Neuronal stem cell (in vitro differentiated cells): Measurements from ENCODE around the gene ARHGDIB.

ENCODE experiments used
- DNase-seq: peaks from one replicate; pipeline ENCODE4 v3.0.0-alpha.2; 2013; ENCODE audit warnings: low spot score
- H2AFZ ChIP-seq: one replicate; pipeline ENCODE4 v1.6.1; 2013; ENCODE audit warnings: mild to moderate bottlenecking, low read length, inconsistent platforms
- H2AK5ac ChIP-seq: 2 replicates; pipeline ENCODE4 v1.6.1; 2013; ENCODE audit warnings: low read depth, mild to moderate bottlenecking, inconsistent platforms, low read length, moderate library complexity, mixed read lengths
- H2BK120ac ChIP-seq: 2 replicates; pipeline ENCODE4 v1.6.1; 2013; ENCODE audit warnings: low read depth, mild to moderate bottlenecking, inconsistent platforms, low read length, moderate library complexity, mixed read lengths
- H2BK12ac ChIP-seq: one replicate; pipeline ENCODE4 v1.6.1; 2013; ENCODE audit warnings: low read length, inconsistent platforms
- H2BK15ac ChIP-seq: 2 replicates; pipeline ENCODE4 v1.6.1; 2013; ENCODE audit warnings: mild to moderate bottlenecking, low read length, inconsistent platforms, mixed read lengths
- H2BK5ac ChIP-seq: one replicate; pipeline ENCODE4 v1.6.1; 2013; ENCODE audit warnings: inconsistent platforms, mild to moderate bottlenecking, low read length, moderate library complexity
- H3K14ac ChIP-seq: one replicate; pipeline ENCODE4 v1.6.1; 2013; ENCODE audit warnings: low read length, inconsistent platforms
- H3K18ac ChIP-seq: 2 replicates; pipeline ENCODE4 v1.6.1; 2013; ENCODE audit warnings: low read length, inconsistent platforms
- H3K23ac ChIP-seq: 2 replicates; pipeline ENCODE4 v1.6.1; 2013; ENCODE audit warnings: low read depth, mild to moderate bottlenecking, mixed read lengths, low read length, inconsistent platforms; ENCODE audit not compliant: poor library complexity
- H3K27ac ChIP-seq: replicated peaks from 3 replicates; pipeline ENCODE4 v1.5.1; 2013; ENCODE audit warnings: low read length, inconsistent platforms
- H3K27me3 ChIP-seq, 3 experiments: 2 replicates each; pipeline ENCODE4 v1.6.1; 2013; ENCODE audit warnings: low read length in 3 of 3, mild to moderate bottlenecking in 2 of 3, inconsistent platforms in 1 of 3, low read depth in 1 of 3, mixed read lengths in 1 of 3, moderate library complexity in 1 of 3; ENCODE audit not compliant: control insufficient read depth in 3 of 3, insufficient read depth in 3 of 3
- H3K36me3 ChIP-seq, 2 donors: replicated peaks in 1 of 2; 2 replicates each; pipeline ENCODE4 v1.6.1; 2013; ENCODE audit warnings: low read length in 2 of 2; ENCODE audit not compliant: control insufficient read depth in 2 of 2, insufficient read depth in 2 of 2
- H3K4ac ChIP-seq: 2 replicates; pipeline ENCODE4 v1.6.1; 2013; ENCODE audit warnings: inconsistent platforms, mild to moderate bottlenecking, low read length, moderate library complexity
- H3K4me1 ChIP-seq, 2 donors: 1 replicate in 1 of 2; 2 replicates in 1 of 2; pipeline ENCODE4 v1.6.1; 2013; ENCODE audit warnings: low read length in 2 of 2, low read depth in 1 of 2; ENCODE audit not compliant: control insufficient read depth in 2 of 2, insufficient read depth in 1 of 2
- H3K4me2 ChIP-seq: one replicate; pipeline ENCODE4 v1.6.1; 2013; ENCODE audit warnings: mild to moderate bottlenecking, low read length, inconsistent platforms; ENCODE audit not compliant: insufficient read depth, poor library complexity, severe bottlenecking
- H3K4me3 ChIP-seq, 2 donors: 2 replicates each; pipeline ENCODE4 v1.5.1; 2013; ENCODE audit warnings: low read length in 2 of 2, mild to moderate bottlenecking in 2 of 2, inconsistent platforms in 1 of 2, moderate library complexity in 1 of 2
- H3K79me1 ChIP-seq: one replicate; pipeline ENCODE4 v1.6.1; 2013; ENCODE audit warnings: low read depth, mild to moderate bottlenecking, inconsistent platforms, low read length, moderate library complexity
- H3K9ac ChIP-seq: one replicate; pipeline ENCODE4 v1.6.1; 2013; ENCODE audit warnings: mild to moderate bottlenecking, low read depth, low read length, inconsistent platforms; ENCODE audit not compliant: poor library complexity
- H3K9me3 ChIP-seq, 2 donors: replicated peaks in 1 of 2; 2 replicates each; pipeline versions ENCODE3 to v1.6.1; 2013; ENCODE audit warnings: low read length in 2 of 2, mild to moderate bottlenecking in 2 of 2, inconsistent platforms in 1 of 2, low read depth in 1 of 2, mixed read lengths in 1 of 2, moderate library complexity in 1 of 2; ENCODE audit not compliant: control insufficient read depth in 2 of 2, insufficient read depth in 1 of 2
- H4K8ac ChIP-seq: one replicate; pipeline ENCODE4 v1.6.1; 2013; ENCODE audit warnings: low read depth, mild to moderate bottlenecking, inconsistent platforms, low read length, moderate library complexity
- H4K91ac ChIP-seq: one replicate; pipeline ENCODE4 v1.6.1; 2013; ENCODE audit warnings: low read length, low read depth, mild to moderate bottlenecking, inconsistent platforms; ENCODE audit not compliant: poor library complexity
- WGBS, 2 donors: extraction: QIAGEN DNeasy Blood & Tissue Kit; methylation state at CpG; one replicate each; pipeline ENCODE4 v1.1.7; 2013; ENCODE audit warnings: missing lambda C conversion rate in 2 of 2, mixed read lengths in 1 of 2; ENCODE audit not compliant: insufficient read length in 2 of 2, insufficient replicate concordance in 1 of 2; ENCODE audit errors: extremely low coverage in 2 of 2; 5-methylcytosine and 5-hydroxymethylcytosine counted together

The ARHGDIB gene

GRCh38 chr12:14946861-14947260, 14.5 kb downstream of the ARHGDIB start:
- H3K4me1 ChIP-seq, result peaks cover 15% of the 10 kb centered on the region in 2 donors
- H2BK15ac ChIP-seq, result no peak overlapping the region
- H3K18ac ChIP-seq, result no peak overlapping the region
- no peak overlapping the region for H3K4me2 ChIP-seq
- H2BK12ac ChIP-seq, result no peak overlapping the region
- no peak overlapping the region for H3K27ac ChIP-seq
- no peak overlapping the region for H3K4me3 ChIP-seq
- no peak overlapping the region for H2AFZ ChIP-seq
- H3K79me1 ChIP-seq, result no peaks in the 10 kb centered on the region
- no peak overlapping the region for H3K4ac ChIP-seq
- H3K9me3 ChIP-seq, result peaks cover 0 to 2% of the 10 kb centered on the region in 2 donors
- no peak overlapping the region for H2BK5ac ChIP-seq
- H3K27me3 ChIP-seq, result no peaks in the 10 kb centered on the region
- H4K91ac ChIP-seq, result no peak overlapping the region
- H4K8ac ChIP-seq, result no peak overlapping the region
- no peak overlapping the region for H3K14ac ChIP-seq
- no peak overlapping the region for H3K23ac ChIP-seq
- H3K36me3 ChIP-seq, result no peaks in the 10 kb centered on the region
- DNase-seq, result no peak
- WGBS, 2 donors, result no CpG with 5 or more reads among the region's 1 CpG
- H2BK120ac ChIP-seq, result no peak overlapping the region
- H2AK5ac ChIP-seq, result no peak overlapping the region
- H3K9ac ChIP-seq, result no peak overlapping the region

GRCh38 chr12:14946162-14946561, 15.2 kb downstream of the ARHGDIB start:
- Histone ChIP-seq H4K8ac (no peak overlapping the region), H3K4ac (no peak overlapping the region), H3K4me3 (no peak overlapping the region), H2BK15ac (no peak overlapping the region), H3K4me2 (no peak overlapping the region), H3K27ac (no peak overlapping the region), H3K36me3 (no peaks in the 10 kb centered on the region), H2BK5ac (no peak overlapping the region), H3K79me1 (no peaks in the 10 kb centered on the region), H3K9me3 (peaks cover 0 to 2% of the 10 kb centered on the region in 2 donors), H3K27me3 (no peaks in the 10 kb centered on the region), H2AFZ (no peak overlapping the region), H3K18ac (no peak overlapping the region), H3K14ac (no peak overlapping the region), H4K91ac (no peak overlapping the region), H3K23ac (no peak overlapping the region), H2AK5ac (no peak overlapping the region), H3K4me1 (peaks cover 15% of the 10 kb centered on the region in 2 donors), H2BK12ac (no peak overlapping the region), H3K9ac (no peak overlapping the region), H2BK120ac (no peak overlapping the region)
- no CpG with 5 or more reads among the region's 2 CpGs for WGBS, 2 donors
- DNase-seq, result no peak

- Histone ChIP-seq H3K14ac (peak overlapping the region; percentile 50), H3K36me3 (no peaks in the 10 kb centered on the region), H2BK15ac (no peak overlapping the region), H2BK12ac (no peak overlapping the region), H3K4ac (no peak overlapping the region), H3K9me3 (peaks cover 0 to 2% of the 10 kb centered on the region in 2 donors), H3K23ac (no peak overlapping the region), H3K27me3 (no peaks in the 10 kb centered on the region), H2AFZ (no peak overlapping the region), H3K18ac (no peak overlapping the region), H2BK120ac (no peak overlapping the region), H3K4me2 (no peak overlapping the region), H3K79me1 (no peaks in the 10 kb centered on the region), H3K9ac (no peak overlapping the region), H2AK5ac (no peak overlapping the region), H3K4me1 (peaks cover 0 to 2% of the 10 kb centered on the region in 2 donors), H4K8ac (no peak overlapping the region), H3K27ac (no peak overlapping the region), H3K4me3 (peak overlapping the region in 1 of 2 donors; percentile 9), H2BK5ac (no peak overlapping the region), H4K91ac (no peak overlapping the region)
- DNase-seq, result no peak
- WGBS, 2 donors, result no CpG with 5 or more reads among the region's 12 CpGs
Observed at GRCh38 chr12:14942196-14942931, 19.0 kb downstream of the ARHGDIB start.

DNA sequence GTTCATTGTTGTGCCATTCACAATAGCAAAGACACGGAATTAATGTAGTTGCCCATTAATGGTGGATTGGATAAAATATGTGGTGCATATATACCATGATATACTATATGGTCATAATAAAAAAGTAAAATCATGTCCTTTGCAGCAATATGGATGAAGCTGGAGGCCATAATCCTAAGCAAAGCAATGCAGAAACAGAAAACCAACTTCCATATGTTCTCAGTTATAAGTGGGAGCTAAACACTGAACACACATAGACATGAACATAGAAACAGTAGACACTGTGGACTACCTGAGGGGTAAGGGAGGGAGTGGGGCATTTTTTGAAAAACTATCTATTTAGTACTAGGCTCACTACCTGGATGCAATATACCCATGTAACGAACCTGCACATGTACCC, 20.0 kb downstream of the ARHGDIB start:
- H3K27me3 ChIP-seq, result no peaks in the 10 kb centered on the region
- H4K8ac ChIP-seq, result no peak overlapping the region
- no CpG with 5 or more reads among the region's 2 CpGs for WGBS, 2 donors
- peaks cover 0 to 2% of the 10 kb centered on the region in 2 donors for H3K4me1 ChIP-seq
- H2BK5ac ChIP-seq, result no peak overlapping the region
- peaks cover 0 to 2% of the 10 kb centered on the region in 2 donors for H3K9me3 ChIP-seq
- H3K4me2 ChIP-seq, result no peak overlapping the region
- no peak overlapping the region for H4K91ac ChIP-seq
- no peak overlapping the region for H3K14ac ChIP-seq
- no peak overlapping the region for H3K4ac ChIP-seq
- H2AK5ac ChIP-seq, result no peak overlapping the region
- no peak overlapping the region for H3K23ac ChIP-seq
- no peak overlapping the region for H3K27ac ChIP-seq
- H2BK12ac ChIP-seq, result no peak overlapping the region
- H2AFZ ChIP-seq, result no peak overlapping the region
- no peak overlapping the region for H3K4me3 ChIP-seq
- H3K79me1 ChIP-seq, result no peaks in the 10 kb centered on the region
- no peak for DNase-seq
- H3K9ac ChIP-seq, result no peak overlapping the region
- H2BK120ac ChIP-seq, result no peak overlapping the region
- no peak overlapping the region for H3K18ac ChIP-seq
- no peaks in the 10 kb centered on the region for H3K36me3 ChIP-seq
- no peak overlapping the region for H2BK15ac ChIP-seq
